Measurements from ENCODE around the gene PPP1R12C. TPM values are rescaled to one million over a fixed set of nuclear protein-coding genes. Genes with fewer than 3 reads are reported as not detected.

Gene PPP1R12C
- total RNA-seq, 1 experiment from 2014 or later, result 110 TPM

DNA sequence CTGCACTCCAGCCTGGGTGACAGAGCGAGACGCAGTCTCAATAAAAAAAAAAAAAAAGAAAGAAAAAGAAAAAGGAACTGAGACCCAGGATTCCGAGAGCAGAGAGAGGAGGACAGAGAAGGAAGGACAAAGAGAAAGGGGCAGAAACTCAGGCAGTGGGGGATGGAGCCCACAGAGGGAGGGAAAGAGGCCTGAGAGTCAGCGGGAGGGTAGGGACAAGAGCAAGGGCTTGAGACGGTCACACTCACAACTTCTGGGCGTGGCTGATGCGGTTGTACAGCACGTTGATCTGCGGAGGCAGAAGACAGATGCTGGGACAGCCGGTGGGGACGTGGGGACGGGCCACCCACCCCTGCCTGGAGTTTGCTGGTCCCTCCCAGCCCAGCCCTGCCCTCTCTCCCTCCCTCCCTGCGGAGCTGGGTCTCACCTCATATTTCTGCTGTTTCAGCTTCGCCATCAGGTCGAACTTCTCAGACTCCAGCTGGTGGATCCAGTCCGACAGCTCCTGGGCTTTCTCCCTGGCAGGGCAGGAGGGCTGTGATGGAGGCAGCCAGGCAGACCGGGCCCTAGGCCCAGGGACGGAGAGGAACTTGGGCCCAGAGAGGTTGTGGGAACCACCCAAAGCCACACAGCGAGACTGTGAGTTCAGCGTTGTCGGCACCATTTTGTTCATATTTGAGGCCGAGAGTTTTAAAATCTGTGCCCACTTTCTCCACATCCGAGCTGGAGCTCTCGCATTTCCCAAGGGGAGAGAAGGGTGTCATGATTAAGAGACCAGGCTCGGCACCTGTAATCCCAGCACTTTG, 16.4 kb upstream of the PPP1R12C start:
- Histone ChIP-seq H4K20me1 (ENCODE audit: insufficient read depth) (no peaks in the 10 kb centered on the region), H3F3A (ENCODE audit: insufficient read depth, low read depth) (peaks cover 22% of the 10 kb centered on the region; the same call in 1 of the 2 replicates), H2AFZ (no peak overlapping the region), H3K79me2 (ENCODE audit: low read depth) (no peaks in the 10 kb centered on the region), H3K27ac (no peak overlapping the region), H3K4me3 (no peak overlapping the region), H3K4me2 (no peak overlapping the region), H3K4me1 (replicated peaks; ENCODE audit: insufficient read depth) (no peaks in the 10 kb centered on the region), H3K9me2 (ENCODE audit: insufficient read depth) (no peaks in the 10 kb centered on the region), H3K27me3 (ENCODE audit: insufficient read depth, low read depth) (no peaks in the 10 kb centered on the region), H3K9me3 (ENCODE audit: insufficient read depth, low read depth) (no peaks in the 10 kb centered on the region), H3K36me3 (ENCODE audit: low read depth) (no peaks in the 10 kb centered on the region)
- BruUV-seq (replicated peaks), result no TSS peak
- ChIA-PET POLR2A (ENCODE audit: unreplicated experiment) (no interaction called here), CTCF (interaction anchor here (1.1 kb wide), 1 partner anchor 27 kb away, joined by 4 read pairs; no protein-coding TSS in a partner anchor)
- intact Hi-C loops (cut with micrococcal nuclease; ENCODE audit: unreplicated experiment), result no loop called here
- no peak for DNase-seq
- TF ChIP-seq EZH2 (IDR thresholded peaks at IDR 0.05; ENCODE audit: low read depth), result no peak

DNA sequence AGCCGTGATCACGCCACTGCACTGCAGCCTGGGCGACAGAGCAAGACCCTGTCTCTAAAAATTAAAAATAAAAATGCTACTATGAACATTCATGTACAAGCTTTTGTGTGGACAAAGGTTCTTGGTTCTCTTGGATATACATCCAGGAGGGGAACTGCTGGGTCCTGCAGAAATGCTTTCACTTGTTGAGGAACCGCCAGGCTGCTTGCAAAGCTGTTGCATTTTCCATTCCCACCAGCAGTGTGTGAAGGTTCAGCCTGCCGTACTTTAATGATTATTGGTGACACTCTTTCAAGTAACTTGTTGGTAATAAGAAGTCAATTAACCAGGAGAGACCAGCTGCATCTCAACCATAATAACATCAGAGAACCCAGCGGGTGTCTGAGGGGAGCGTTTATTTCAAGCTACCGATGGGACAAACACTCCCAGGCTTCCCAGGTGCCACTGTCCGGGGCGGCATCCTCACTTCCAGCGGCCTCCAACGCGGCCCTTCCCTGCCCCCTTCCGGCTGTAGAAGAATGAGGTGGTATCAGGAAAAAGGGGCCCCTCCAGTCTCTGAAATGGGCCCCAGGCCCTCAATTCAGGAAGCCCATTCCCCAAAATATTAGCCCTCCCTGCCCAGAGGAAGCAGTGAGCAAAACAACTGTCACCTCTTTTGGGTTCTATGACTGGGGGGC, 15.2 kb upstream of the PPP1R12C start:
- ChIA-PET POLR2A (ENCODE audit: unreplicated experiment) (no interaction called here), CTCF (interaction anchor here (0.6 to 1.1 kb wide), 2 partner anchors 28 to 470 kb away, joined by 4 to 7 read pairs; no protein-coding TSS in a partner anchor)
- Histone ChIP-seq H3K36me3 (ENCODE audit: low read depth) (no peaks in the 10 kb centered on the region), H3K4me2 (no peak overlapping the region), H3K9me3 (ENCODE audit: insufficient read depth, low read depth) (no peaks in the 10 kb centered on the region), H3K9me2 (ENCODE audit: insufficient read depth) (no peaks in the 10 kb centered on the region), H3K4me3 (no peak overlapping the region), H3F3A (ENCODE audit: insufficient read depth, low read depth) (peaks cover 22% of the 10 kb centered on the region; the same call in 1 of the 2 replicates), H4K20me1 (ENCODE audit: insufficient read depth) (no peaks in the 10 kb centered on the region), H3K27ac (no peak overlapping the region), H3K4me1 (replicated peaks; ENCODE audit: insufficient read depth) (no peaks in the 10 kb centered on the region), H3K27me3 (ENCODE audit: insufficient read depth, low read depth) (no peaks in the 10 kb centered on the region), H2AFZ (no peak overlapping the region), H3K79me2 (ENCODE audit: low read depth) (no peaks in the 10 kb centered on the region)
- intact Hi-C loops (cut with micrococcal nuclease; ENCODE audit: unreplicated experiment), result no loop called here
- BruUV-seq (replicated peaks), result no TSS peak
- no peak for DNase-seq
- TF ChIP-seq, protein P1, sequence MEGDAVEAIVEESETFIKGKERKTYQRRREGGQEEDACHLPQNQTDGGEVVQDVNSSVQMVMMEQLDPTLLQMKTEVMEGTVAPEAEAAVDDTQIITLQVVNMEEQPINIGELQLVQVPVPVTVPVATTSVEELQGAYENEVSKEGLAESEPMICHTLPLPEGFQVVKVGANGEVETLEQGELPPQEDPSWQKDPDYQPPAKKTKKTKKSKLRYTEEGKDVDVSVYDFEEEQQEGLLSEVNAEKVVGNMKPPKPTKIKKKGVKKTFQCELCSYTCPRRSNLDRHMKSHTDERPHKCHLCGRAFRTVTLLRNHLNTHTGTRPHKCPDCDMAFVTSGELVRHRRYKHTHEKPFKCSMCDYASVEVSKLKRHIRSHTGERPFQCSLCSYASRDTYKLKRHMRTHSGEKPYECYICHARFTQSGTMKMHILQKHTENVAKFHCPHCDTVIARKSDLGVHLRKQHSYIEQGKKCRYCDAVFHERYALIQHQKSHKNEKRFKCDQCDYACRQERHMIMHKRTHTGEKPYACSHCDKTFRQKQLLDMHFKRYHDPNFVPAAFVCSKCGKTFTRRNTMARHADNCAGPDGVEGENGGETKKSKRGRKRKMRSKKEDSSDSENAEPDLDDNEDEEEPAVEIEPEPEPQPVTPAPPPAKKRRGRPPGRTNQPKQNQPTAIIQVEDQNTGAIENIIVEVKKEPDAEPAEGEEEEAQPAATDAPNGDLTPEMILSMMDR (conservative IDR thresholded peaks at IDR 0.05), result no peak
- TF ChIP-seq EZH2 (IDR thresholded peaks at IDR 0.05; ENCODE audit: low read depth), result no peak

DNA sequence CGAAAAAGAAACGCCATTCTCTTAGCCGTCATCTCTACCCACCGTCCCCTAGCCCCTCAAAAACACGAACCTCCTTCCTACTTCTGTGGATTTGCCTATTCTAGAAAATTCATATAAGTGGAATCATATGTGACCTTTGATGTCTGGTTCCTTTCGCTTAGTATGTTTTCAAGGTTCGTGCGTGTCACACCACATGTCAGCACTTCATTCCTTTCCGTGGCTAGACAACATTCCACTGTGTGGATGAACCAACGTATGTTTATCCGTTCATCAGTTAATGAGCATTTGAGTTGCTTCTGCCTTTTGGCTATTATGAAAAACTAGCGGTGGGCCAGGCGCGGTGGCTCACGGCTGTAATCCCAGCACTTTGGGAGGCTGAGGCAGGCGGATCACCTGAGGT, 14.0 kb upstream of the PPP1R12C start:
- H2AFZ ChIP-seq, result no peak overlapping the region
- no TSS peak for BruUV-seq (replicated peaks)
- H3K27me3 ChIP-seq (ENCODE audit: insufficient read depth, low read depth), result no peaks in the 10 kb centered on the region; the same call in 1 of the 2 replicates
- no peaks in the 10 kb centered on the region for H3K4me1 ChIP-seq (replicated peaks; ENCODE audit: insufficient read depth)
- ChIA-PET CTCF (interaction anchor here (0.6 to 0.7 kb wide), 2 partner anchors 12 to 22 kb away, joined by 3 to 13 read pairs; no protein-coding TSS in a partner anchor), POLR2A (ENCODE audit: unreplicated experiment) (interaction anchor here (0.7 kb wide), 1 partner anchor 97 kb away, joined by 7 read pairs; no protein-coding TSS in a partner anchor)
- no peaks in the 10 kb centered on the region for H4K20me1 ChIP-seq (ENCODE audit: insufficient read depth)
- H3K4me3 ChIP-seq, result no peak overlapping the region
- H3F3A ChIP-seq (ENCODE audit: insufficient read depth, low read depth), result peaks cover 22% of the 10 kb centered on the region; the same call in 1 of the 2 replicates
- no peaks in the 10 kb centered on the region for H3K9me3 ChIP-seq (ENCODE audit: insufficient read depth, low read depth)
- intact Hi-C loops (cut with micrococcal nuclease; ENCODE audit: unreplicated experiment), result no loop called here
- no peaks in the 10 kb centered on the region for H3K9me2 ChIP-seq (ENCODE audit: insufficient read depth)
- TF ChIP-seq, protein P1 (conservative IDR thresholded peaks at IDR 0.05), result no peak
- TF ChIP-seq EZH2 (IDR thresholded peaks at IDR 0.05; ENCODE audit: low read depth), result no peak
- H3K27ac ChIP-seq, result no peak overlapping the region
- no peaks in the 10 kb centered on the region for H3K79me2 ChIP-seq (ENCODE audit: low read depth)
- DNase-seq, result no peak
- H3K36me3 ChIP-seq (ENCODE audit: low read depth), result no peaks in the 10 kb centered on the region
- no peak overlapping the region for H3K4me2 ChIP-seq

Data from PC-9 (cell line).